ENCODE measurements around the gene LIMS1. TPM values are rescaled to one million over a fixed set of nuclear protein-coding genes. Genes with fewer than 3 reads are reported as not detected.

The LIMS1 gene
- polyA plus RNA-seq, 1 donor from 2014 or later: 42.2 TPM

DNA sequence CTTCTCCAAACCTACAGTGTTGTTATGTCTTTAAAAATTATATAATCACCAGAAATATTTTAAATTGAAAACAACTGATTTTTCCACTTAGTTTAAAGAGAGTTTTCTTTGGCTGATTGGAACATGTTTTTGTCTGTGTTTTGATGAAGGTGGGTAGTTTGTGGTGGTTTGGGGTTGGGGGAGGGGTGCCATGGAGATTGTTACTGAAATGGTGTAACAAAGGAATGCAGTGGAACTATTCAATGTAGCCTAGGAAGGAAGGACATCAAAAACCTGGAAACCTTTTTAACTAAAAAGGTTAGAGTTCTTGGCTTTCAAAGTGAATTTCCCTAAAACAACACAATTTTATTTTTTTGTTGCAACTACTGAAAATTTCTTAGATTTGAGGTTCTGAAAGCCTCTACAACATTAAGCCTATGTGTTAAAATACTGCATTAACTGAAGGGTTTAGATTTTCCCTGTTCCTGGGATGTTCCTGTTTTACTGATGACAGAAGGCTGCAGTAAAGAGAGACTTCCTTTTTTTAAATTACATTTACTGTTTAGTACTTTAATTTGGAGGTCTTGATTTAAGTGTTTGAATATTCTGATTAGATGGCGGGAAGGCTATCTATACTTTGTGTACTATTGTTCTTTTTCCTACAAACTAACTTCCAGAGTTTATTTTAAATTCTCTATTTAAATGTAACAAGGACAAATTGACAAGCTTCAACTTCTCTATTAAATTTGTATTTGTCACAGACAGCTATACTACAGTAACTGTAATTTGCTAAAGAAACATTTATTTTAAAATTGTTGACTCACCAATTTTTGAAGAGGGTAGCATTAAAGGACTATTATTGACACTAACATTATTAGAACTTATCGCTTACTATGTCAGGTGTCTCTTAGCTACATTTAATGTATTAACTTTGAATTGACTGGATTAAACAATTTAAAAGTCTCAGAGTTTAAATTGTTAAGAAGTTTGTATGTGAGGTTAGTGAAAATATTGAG, 87.7 kb downstream of the LIMS1 start:
- peaks cover 19 to 35% (median 19%) of the 10 kb centered on the region in 3 donors for H3K4me1 Mint-ChIP-seq
- no peaks in the 10 kb centered on the region for H3K36me3 Mint-ChIP-seq
- peak overlapping the region; percentile 41 to 89 (median 47) for H3K27ac Mint-ChIP-seq
- H3K9me3 Mint-ChIP-seq: no peaks in the 10 kb centered on the region
- H3K27me3 Mint-ChIP-seq: no peaks in the 10 kb centered on the region
- H3K4me3 Mint-ChIP-seq: peak overlapping the region in 3 of 4 donors; percentile 58 to 89 (median 67)

DNA sequence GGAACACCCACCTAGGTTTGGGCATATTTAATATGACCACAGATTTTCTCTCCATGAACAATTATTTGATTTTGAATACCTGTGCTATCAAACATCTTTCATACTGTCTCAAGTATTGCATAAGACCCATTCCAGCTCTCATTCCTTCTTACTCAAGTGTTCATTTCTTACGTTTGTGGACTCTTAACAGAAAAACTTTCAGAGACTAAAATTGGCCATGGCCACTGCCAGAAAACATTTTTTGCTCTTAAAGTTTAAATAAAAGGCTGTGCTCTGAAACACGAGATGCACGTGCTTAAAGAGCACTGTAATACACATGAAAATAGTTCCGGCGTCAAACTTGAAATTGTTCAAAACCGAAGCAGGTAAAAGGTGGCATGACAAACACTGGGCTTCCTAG, 89.3 kb downstream of the LIMS1 start:
- Mint-ChIP-seq H3K36me3 (no peaks in the 10 kb centered on the region), H3K27me3 (no peaks in the 10 kb centered on the region), H3K9me3 (no peaks in the 10 kb centered on the region), H3K27ac (no peak overlapping the region), H3K4me1 (peaks cover 19 to 33% (median 22%) of the 10 kb centered on the region in 3 donors), H3K4me3 (peak overlapping the region in 1 of 4 donors; percentile 34)

DNA sequence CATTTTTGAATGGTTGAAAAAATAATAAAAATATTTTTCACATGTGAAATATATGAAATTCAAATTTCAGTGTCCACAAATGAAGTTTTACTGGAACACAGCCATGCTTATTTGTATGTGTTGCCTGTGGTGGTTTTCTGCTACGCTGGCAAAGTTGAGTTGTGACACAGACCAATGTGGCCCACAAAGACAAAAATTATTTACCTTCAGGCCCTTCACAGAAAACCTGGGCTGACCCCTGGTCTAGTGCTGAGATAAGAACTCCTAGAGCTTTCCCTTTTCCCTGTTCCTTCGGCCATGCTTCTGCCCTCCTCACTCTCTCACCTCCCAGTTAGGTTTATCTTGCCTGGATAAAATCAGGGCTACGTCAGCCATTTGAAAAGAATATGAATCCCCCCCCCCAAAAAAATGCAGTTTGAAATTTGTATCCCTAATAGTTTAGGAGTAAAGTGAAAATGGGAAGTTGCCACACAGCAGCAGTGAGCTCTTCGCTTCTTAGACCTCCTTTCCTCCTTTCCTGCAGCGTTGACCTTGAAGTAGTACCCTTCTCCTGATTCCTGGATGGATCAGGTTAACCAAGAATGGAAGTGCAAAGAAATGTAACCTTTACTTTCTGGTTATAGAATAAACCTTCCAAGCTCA, 91.0 kb downstream of the LIMS1 start:
- H3K4me3 Mint-ChIP-seq: no peak overlapping the region
- H3K36me3 Mint-ChIP-seq: no peaks in the 10 kb centered on the region
- no peaks in the 10 kb centered on the region for H3K27me3 Mint-ChIP-seq
- H3K9me3 Mint-ChIP-seq: no peaks in the 10 kb centered on the region
- H3K4me1 Mint-ChIP-seq: peaks cover 22 to 33% (median 32%) of the 10 kb centered on the region in 3 donors
- no peak overlapping the region for H3K27ac Mint-ChIP-seq

- H3K9me3 Mint-ChIP-seq: no peaks in the 10 kb centered on the region
- H3K4me1 Mint-ChIP-seq: peaks cover 22 to 31% (median 30%) of the 10 kb centered on the region in 3 donors
These were observed 91.5 kb downstream of the LIMS1 start for GRCh38 chr2:108625828-108626195.

DNA sequence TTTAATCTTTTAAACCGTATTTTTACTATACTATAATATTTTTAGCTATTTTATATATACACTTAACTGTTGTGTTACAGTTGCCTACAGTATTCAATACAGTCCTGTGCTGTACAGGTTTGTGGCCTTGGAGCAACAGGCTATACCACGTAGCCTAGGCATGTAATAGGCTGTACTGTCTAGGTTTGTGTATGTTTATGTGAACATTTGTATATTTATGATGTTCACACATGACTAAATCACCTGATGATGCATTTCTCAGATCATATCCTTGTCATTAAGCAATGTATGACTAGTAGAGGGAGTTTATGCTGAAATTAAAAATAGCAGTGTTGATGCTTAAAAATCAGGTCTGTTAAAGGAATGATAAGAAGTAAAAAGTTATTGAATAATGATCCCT, 92.7 kb downstream of the LIMS1 start:
- H3K36me3 Mint-ChIP-seq: peaks cover 1% of the 10 kb centered on the region
- peaks cover 24 to 33% (median 30%) of the 10 kb centered on the region in 3 donors for H3K4me1 Mint-ChIP-seq
- peaks cover 3% of the 10 kb centered on the region for H3K27me3 Mint-ChIP-seq
- no peaks in the 10 kb centered on the region for H3K9me3 Mint-ChIP-seq
- H3K27ac Mint-ChIP-seq: no peak overlapping the region
- no peak overlapping the region for H3K4me3 Mint-ChIP-seq

More at GRCh38 chr2:108625828-108626195, 91.5 kb downstream of the LIMS1 start:
- Mint-ChIP-seq H3K4me3 (no peak overlapping the region), H3K27ac (no peak overlapping the region), H3K36me3 (no peaks in the 10 kb centered on the region), H3K27me3 (no peaks in the 10 kb centered on the region)

DNA sequence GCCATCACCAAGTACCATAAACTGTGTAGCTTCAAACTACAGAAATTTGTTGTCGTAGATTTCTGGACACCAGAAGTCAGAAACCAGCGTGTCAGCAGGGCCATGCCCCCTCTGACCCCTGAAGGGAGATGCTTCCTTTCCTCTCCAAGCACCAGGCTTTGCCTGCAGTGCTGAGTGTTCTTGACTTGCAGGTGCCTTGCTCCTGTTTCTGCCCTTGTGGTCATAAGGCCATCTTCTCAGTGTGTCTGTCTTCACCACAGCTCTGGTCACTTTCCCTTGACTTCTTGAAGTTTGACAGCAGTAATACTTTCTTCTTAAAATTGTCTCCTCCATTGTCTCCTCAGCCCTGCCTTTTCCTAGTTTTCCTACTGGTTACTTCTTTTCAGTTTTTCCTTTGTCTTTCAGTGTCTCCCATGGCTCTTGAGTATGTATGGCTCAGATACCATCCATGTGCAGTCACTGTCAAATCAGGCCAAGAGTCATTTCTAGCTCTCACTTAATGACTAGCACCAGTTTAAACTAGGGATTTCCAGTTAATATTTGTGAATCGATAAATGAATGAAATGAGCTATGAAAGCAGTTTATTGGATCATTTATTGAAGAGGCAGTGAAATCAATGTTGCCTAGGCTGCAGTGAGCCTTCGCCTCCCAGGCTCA, 93.8 kb downstream of the LIMS1 start:
- Mint-ChIP-seq H3K4me1 (peaks cover 32 to 36% (median 35%) of the 10 kb centered on the region in 3 donors), H3K27me3 (peaks cover 3% of the 10 kb centered on the region), H3K4me3 (no peak overlapping the region), H3K27ac (no peak overlapping the region), H3K9me3 (no peaks in the 10 kb centered on the region), H3K36me3 (peaks cover 1% of the 10 kb centered on the region)

DNA sequence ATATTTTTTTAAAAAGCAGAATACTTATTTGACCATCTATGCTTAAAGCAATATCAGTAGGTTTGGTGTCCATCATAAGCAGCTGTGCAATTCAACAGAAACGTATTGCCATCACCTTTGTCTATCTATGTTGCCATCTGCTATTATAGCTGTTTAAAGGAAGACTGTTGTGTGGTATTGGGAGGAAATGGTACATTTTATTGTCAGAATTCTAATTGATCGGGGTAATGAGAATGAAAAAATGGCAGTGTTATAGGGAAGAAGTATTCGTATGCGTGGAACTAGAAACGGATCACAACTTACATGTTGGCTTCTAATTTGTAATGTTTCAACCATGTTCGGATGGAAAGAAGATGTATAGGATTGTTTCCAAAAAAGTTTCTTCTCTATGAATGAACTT, 94.7 kb downstream of the LIMS1 start:
- H3K27ac Mint-ChIP-seq: peak overlapping the region in 1 of 3 donors; percentile 19
- H3K36me3 Mint-ChIP-seq: peaks cover 1% of the 10 kb centered on the region
- peaks cover 33 to 38% (median 34%) of the 10 kb centered on the region in 3 donors for H3K4me1 Mint-ChIP-seq
- H3K27me3 Mint-ChIP-seq: peaks cover 3% of the 10 kb centered on the region
- H3K9me3 Mint-ChIP-seq: no peaks in the 10 kb centered on the region
- H3K4me3 Mint-ChIP-seq: peak overlapping the region in 1 of 4 donors; percentile 70

GRCh38 chr2:108629417-108629816, 95.1 kb downstream of the LIMS1 start:
- Mint-ChIP-seq H3K27me3 (peaks cover 3% of the 10 kb centered on the region), H3K9me3 (no peaks in the 10 kb centered on the region), H3K4me1 (peaks cover 33 to 38% (median 34%) of the 10 kb centered on the region in 3 donors), H3K36me3 (peaks cover 1% of the 10 kb centered on the region), H3K4me3 (peak overlapping the region in 2 of 4 donors; percentile 39 to 70), H3K27ac (peak overlapping the region in 2 of 3 donors; percentile 22 to 88)

GRCh38 chr2:108630567-108631405, 96.5 kb downstream of the LIMS1 start:
- H3K27ac Mint-ChIP-seq: peak overlapping the region in 1 of 3 donors; percentile 86
- peak overlapping the region in 1 of 4 donors; percentile 53 for H3K4me3 Mint-ChIP-seq
- peaks cover 3% of the 10 kb centered on the region for H3K36me3 Mint-ChIP-seq
- peaks cover 5% of the 10 kb centered on the region for H3K27me3 Mint-ChIP-seq
- peaks cover 35 to 40% (median 36%) of the 10 kb centered on the region in 3 donors for H3K4me1 Mint-ChIP-seq
- H3K9me3 Mint-ChIP-seq: no peaks in the 10 kb centered on the region

- H3K27ac Mint-ChIP-seq: peak overlapping the region in 1 of 3 donors; percentile 86
- H3K4me3 Mint-ChIP-seq: peak overlapping the region in 2 of 4 donors; percentile 53 to 68
- no peaks in the 10 kb centered on the region for H3K9me3 Mint-ChIP-seq
- peaks cover 6% of the 10 kb centered on the region for H3K27me3 Mint-ChIP-seq
- peaks cover 3% of the 10 kb centered on the region for H3K36me3 Mint-ChIP-seq
- peaks cover 36 to 43% (median 42%) of the 10 kb centered on the region in 3 donors for H3K4me1 Mint-ChIP-seq
These were observed 98.3 kb downstream of the LIMS1 start for GRCh38 chr2:108632332-108633160.

GRCh38 chr2:108633409-108633808, 99.1 kb downstream of the LIMS1 start:
- peaks cover 6% of the 10 kb centered on the region for H3K27me3 Mint-ChIP-seq
- peaks cover 3% of the 10 kb centered on the region for H3K36me3 Mint-ChIP-seq
- H3K27ac Mint-ChIP-seq: peak overlapping the region in 1 of 3 donors; percentile 65
- H3K4me1 Mint-ChIP-seq: peaks cover 36 to 42% (median 40%) of the 10 kb centered on the region in 3 donors
- H3K4me3 Mint-ChIP-seq: no peak overlapping the region
- no peaks in the 10 kb centered on the region for H3K9me3 Mint-ChIP-seq

GRCh38 chr2:108634011-108634410, 99.7 kb downstream of the LIMS1 start:
- no peaks in the 10 kb centered on the region for H3K9me3 Mint-ChIP-seq
- H3K36me3 Mint-ChIP-seq: peaks cover 3% of the 10 kb centered on the region
- no peak overlapping the region for H3K4me3 Mint-ChIP-seq
- H3K27me3 Mint-ChIP-seq: peaks cover 6% of the 10 kb centered on the region
- peak overlapping the region in 1 of 3 donors; percentile 65 for H3K27ac Mint-ChIP-seq
- H3K4me1 Mint-ChIP-seq: peaks cover 33 to 39% (median 36%) of the 10 kb centered on the region in 3 donors

- no peak overlapping the region for H3K27ac Mint-ChIP-seq
- H3K9me3 Mint-ChIP-seq: no peaks in the 10 kb centered on the region
- peaks cover 3% of the 10 kb centered on the region for H3K36me3 Mint-ChIP-seq
- no peak overlapping the region for H3K4me3 Mint-ChIP-seq
- peaks cover 6% of the 10 kb centered on the region for H3K27me3 Mint-ChIP-seq
- peaks cover 26 to 32% (median 29%) of the 10 kb centered on the region in 3 donors for H3K4me1 Mint-ChIP-seq
These were observed 100.4 kb downstream of the LIMS1 start for GRCh38 chr2:108634576-108635160.

Measured in IgD-negative memory B cell (primary cell).